SU-DHL-6 (cell line): ENCODE data around the gene AKNA.

ENCODE experiments used
- H2AFZ ChIP-seq: fragments of 200-600 bp; sonication (generic); 2 replicates; pipeline ENCODE4 v1.6.1; 2014; ENCODE audit warnings: low read depth, mild to moderate bottlenecking, moderate library complexity, mixed read lengths, antibody characterized with exemption, low read length; ENCODE audit not compliant: severe bottlenecking
- H3F3A ChIP-seq: fragments of 200-600 bp; shearing (Covaris generic); 2 replicates; pipeline ENCODE4 v1.6.0; 2016; ENCODE audit warnings: antibody characterized with exemption, mild to moderate bottlenecking; ENCODE audit not compliant: insufficient read depth
- H3K27ac ChIP-seq: fragments of 200-600 bp; sonication (generic); 2 replicates; pipeline ENCODE4 v1.5.1; 2016; ENCODE audit warnings: low read depth, mild to moderate bottlenecking, low read length, moderate library complexity, mixed read lengths
- H3K27me3 ChIP-seq: fragments of 200-600 bp; sonication (generic), shearing (Covaris generic); 2 replicates; pipeline ENCODE4 v1.6.0; 2014; ENCODE audit warnings: mild to moderate bottlenecking, low read length
- H3K36me3 ChIP-seq: fragments of 200-600 bp; sonication (generic); 2 replicates; pipeline ENCODE4 v1.6.1; 2014; ENCODE audit warnings: mild to moderate bottlenecking, low read length, mixed read lengths
- H3K4me2 ChIP-seq: fragments of 300-600, 200-600 bp; shearing (Covaris generic), sonication (generic); 2 replicates; pipeline ENCODE4 v1.6.0; 2014; ENCODE audit warnings: low read length, low read depth, mild to moderate bottlenecking; ENCODE audit not compliant: poor library complexity, severe bottlenecking
- H3K4me3 ChIP-seq: fragments of 200-600 bp; sonication (generic); 2 replicates; pipeline ENCODE4 v1.5.1; 2014; ENCODE audit warnings: antibody characterized with exemption, low read length, mild to moderate bottlenecking, mixed read lengths; ENCODE audit not compliant: insufficient read depth, poor library complexity, severe bottlenecking
- H3K79me2 ChIP-seq: fragments of 200-600 bp; sonication (generic); 2 replicates; pipeline ENCODE4 v1.6.1; 2014; ENCODE audit warnings: mild to moderate bottlenecking, low read length, moderate library complexity; ENCODE audit not compliant: insufficient read depth
- H3K9ac ChIP-seq: fragments of 200-600 bp; sonication (generic); 2 replicates; pipeline ENCODE4 v1.7.0; 2014; ENCODE audit warnings: mild to moderate bottlenecking, low read length
- H3K9me2 ChIP-seq: fragments of 200-600 bp; sonication (generic); replicated peaks from 2 replicates; pipeline ENCODE4 v1.6.1; 2014; ENCODE audit warnings: low read length; ENCODE audit not compliant: insufficient read depth
- H3K9me3 ChIP-seq: fragments of 200-600 bp; sonication (generic); 2 replicates; pipeline ENCODE4 v1.6.1; 2014; ENCODE audit warnings: low read length, mixed read lengths; ENCODE audit not compliant: insufficient read depth
- H4K20me1 ChIP-seq: fragments of 200-600 bp; sonication (generic); 2 replicates; pipeline ENCODE4 v1.6.1; 2014; ENCODE audit warnings: low read depth, mild to moderate bottlenecking, antibody characterized with exemption, low read length, moderate library complexity, mixed read lengths
- EZH2phosphoT487 ChIP-seq: fragments of 200-600 bp; sonication (generic), shearing (Covaris generic); conservative IDR thresholded peaks from 2 replicates; pipeline ENCODE4 v1.6.1; 2018; ENCODE audit warnings: mild to moderate bottlenecking, antibody characterized with exemption, low read length, moderate library complexity, mixed read lengths
- TF ChIP-seq, protein P1 (sequence below): fragments of 200-600 bp; sonication (generic); IDR thresholded peaks from one replicate; pipeline ENCODE4 v1.5.1; 2017; ENCODE audit warnings: antibody characterized with exemption, mild to moderate bottlenecking, low read length, moderate library complexity; ENCODE audit not compliant: insufficient read depth, poor library complexity, severe bottlenecking

The AKNA gene

DNA sequence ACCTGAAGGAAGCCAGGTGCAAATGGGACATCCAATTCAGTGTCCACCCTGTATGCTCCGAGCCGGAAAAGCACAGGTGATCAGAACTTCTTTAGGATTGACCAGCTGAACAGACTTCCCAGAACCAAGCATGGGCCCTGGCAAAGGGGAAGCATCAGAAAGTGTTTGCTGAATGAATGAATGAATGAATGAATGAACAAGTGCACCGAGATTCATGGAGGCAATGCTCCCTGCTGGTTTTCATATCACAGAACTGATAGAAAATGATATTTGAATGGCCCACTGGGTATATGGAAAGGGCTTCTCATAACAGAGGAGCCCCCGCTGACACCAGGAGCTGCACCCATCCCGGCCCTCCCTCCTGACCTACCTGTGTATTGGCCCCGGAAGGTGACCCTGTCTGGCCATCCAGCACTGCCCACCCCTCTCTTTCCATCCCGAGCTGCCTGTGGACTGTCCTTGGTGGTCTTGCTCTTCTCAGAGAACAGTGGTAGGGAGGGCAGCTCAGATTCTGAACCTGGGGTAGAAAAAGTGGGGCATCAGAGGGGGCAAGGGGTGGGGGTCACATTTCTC lies 42.2 kb downstream of the AKNA start:
- no peaks in the 10 kb centered on the region for H3K27me3 ChIP-seq
- H3K4me2 ChIP-seq = no peak overlapping the region
- H2AFZ ChIP-seq = no peak overlapping the region
- H3F3A ChIP-seq = 0 out of 2 replicates have a peak, but pooled peaks cover 8% of the 10 kb centered on the region
- no peaks in the 10 kb centered on the region for H3K9me3 ChIP-seq
- no peak overlapping the region for H3K9ac ChIP-seq
- no peaks in the 10 kb centered on the region for H4K20me1 ChIP-seq
- H3K9me2 ChIP-seq = no peaks in the 10 kb centered on the region
- H3K79me2 ChIP-seq = no peaks in the 10 kb centered on the region
- H3K36me3 ChIP-seq = peaks cover 37% of the 10 kb centered on the region
- H3K27ac ChIP-seq = no peak overlapping the region
- TF ChIP-seq, protein P1, sequence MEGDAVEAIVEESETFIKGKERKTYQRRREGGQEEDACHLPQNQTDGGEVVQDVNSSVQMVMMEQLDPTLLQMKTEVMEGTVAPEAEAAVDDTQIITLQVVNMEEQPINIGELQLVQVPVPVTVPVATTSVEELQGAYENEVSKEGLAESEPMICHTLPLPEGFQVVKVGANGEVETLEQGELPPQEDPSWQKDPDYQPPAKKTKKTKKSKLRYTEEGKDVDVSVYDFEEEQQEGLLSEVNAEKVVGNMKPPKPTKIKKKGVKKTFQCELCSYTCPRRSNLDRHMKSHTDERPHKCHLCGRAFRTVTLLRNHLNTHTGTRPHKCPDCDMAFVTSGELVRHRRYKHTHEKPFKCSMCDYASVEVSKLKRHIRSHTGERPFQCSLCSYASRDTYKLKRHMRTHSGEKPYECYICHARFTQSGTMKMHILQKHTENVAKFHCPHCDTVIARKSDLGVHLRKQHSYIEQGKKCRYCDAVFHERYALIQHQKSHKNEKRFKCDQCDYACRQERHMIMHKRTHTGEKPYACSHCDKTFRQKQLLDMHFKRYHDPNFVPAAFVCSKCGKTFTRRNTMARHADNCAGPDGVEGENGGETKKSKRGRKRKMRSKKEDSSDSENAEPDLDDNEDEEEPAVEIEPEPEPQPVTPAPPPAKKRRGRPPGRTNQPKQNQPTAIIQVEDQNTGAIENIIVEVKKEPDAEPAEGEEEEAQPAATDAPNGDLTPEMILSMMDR = no peak
- TF ChIP-seq EZH2phosphoT487 = no peak
- no peak overlapping the region for H3K4me3 ChIP-seq

DNA sequence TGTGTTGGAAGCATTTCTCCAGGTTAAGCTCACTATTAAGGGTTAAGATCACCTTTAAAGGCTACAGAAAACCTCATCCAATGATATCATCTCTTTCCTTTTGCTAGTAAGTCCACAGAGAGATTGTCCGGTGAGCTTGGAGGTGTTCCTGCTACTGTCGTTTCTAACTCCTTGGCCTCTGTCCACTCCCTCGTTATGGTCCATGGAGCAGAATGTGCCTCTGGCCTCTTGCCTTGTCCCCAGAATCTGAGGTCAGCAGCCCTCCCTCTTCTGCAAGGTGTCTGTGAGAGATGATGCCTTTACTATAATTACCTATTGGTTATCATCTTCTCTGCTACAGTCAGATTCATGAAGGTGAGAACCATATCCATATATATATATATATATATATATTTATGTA lies 43.1 kb downstream of the AKNA start:
- no peak overlapping the region for H3K27ac ChIP-seq
- H2AFZ ChIP-seq = no peak overlapping the region
- H3F3A ChIP-seq = 0 out of 2 replicates have a peak, but pooled peaks cover 8% of the 10 kb centered on the region
- no peaks in the 10 kb centered on the region for H4K20me1 ChIP-seq
- H3K9me3 ChIP-seq = no peaks in the 10 kb centered on the region
- H3K79me2 ChIP-seq = no peaks in the 10 kb centered on the region
- H3K9ac ChIP-seq = no peak overlapping the region
- H3K27me3 ChIP-seq = no peaks in the 10 kb centered on the region
- H3K4me3 ChIP-seq = no peak overlapping the region
- TF ChIP-seq, protein P1 = no peak
- no peak for TF ChIP-seq EZH2phosphoT487
- no peak overlapping the region for H3K4me2 ChIP-seq
- H3K9me2 ChIP-seq = no peaks in the 10 kb centered on the region
- peaks cover 28% of the 10 kb centered on the region; the same call in 1 of the 2 replicates for H3K36me3 ChIP-seq

- Histone ChIP-seq H3K9ac (no peak overlapping the region), H2AFZ (no peak overlapping the region), H3K27ac (no peak overlapping the region), H3K4me2 (no peak overlapping the region), H3K4me3 (no peak overlapping the region), H3F3A (0 out of 2 replicates have a peak, but pooled peaks cover 8% of the 10 kb centered on the region), H3K79me2 (no peaks in the 10 kb centered on the region), H3K36me3 (peaks cover 24% of the 10 kb centered on the region; the same call in 1 of the 2 replicates), H4K20me1 (no peaks in the 10 kb centered on the region), H3K9me2 (no peaks in the 10 kb centered on the region), H3K27me3 (no peaks in the 10 kb centered on the region), H3K9me3 (no peaks in the 10 kb centered on the region)
- TF ChIP-seq, protein P1 = no peak
- TF ChIP-seq EZH2phosphoT487 = no peak
These were observed 43.6 kb downstream of the AKNA start for GRCh38 chr9:114344188-114344566.
